AG09319 (cell line): Measurements from ENCODE around the gene KLF13.

Experiments
- DNase-seq: peaks from one replicate; pipeline ENCODE4 v3.0.0-alpha.2; 2010; ENCODE audit warnings: low read depth; ENCODE audit errors: extremely low read depth
- TF ChIP-seq, protein P1 (sequence below): IDR thresholded peaks from 2 replicates; pipeline ENCODE4 v1.5.1; 2011; ENCODE audit warnings: low read depth, mild to moderate bottlenecking, inconsistent platforms, low read length, moderate library complexity

Gene KLF13

DNA sequence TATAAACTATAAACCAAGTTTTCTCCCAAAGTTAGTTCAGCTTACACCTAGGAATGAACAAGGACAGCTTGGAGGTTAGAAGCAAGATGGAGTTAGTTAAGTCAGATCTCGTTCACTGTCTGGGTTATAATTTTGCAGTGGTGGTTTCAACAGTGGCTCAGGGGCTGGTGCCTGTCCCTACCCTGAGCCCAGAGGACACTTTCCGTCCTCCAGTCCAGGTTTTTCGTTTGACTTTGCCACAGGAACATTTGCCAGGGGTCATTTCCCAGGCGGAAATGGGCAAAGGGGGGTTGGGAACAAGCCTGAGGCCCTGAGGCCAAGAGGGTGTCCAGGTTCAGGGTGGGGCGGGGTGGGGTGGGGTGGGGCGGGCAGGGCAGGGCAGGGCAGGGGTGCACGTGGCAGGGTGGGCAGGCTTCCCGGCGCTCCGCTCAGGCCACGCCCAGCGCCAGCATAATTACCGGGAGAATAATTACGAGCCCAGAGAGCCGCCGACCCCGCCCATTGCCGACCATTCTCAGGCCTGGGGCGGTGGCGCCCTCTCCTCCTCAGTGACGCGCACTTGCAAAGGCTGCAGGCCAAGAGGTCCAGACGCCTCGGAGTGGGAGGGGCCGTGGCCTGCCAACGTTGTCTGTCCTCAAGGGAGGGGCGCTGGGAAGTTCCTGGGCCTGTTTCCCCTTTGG lies 70.4 kb downstream of the KLF13 start:
- TF ChIP-seq, protein P1, sequence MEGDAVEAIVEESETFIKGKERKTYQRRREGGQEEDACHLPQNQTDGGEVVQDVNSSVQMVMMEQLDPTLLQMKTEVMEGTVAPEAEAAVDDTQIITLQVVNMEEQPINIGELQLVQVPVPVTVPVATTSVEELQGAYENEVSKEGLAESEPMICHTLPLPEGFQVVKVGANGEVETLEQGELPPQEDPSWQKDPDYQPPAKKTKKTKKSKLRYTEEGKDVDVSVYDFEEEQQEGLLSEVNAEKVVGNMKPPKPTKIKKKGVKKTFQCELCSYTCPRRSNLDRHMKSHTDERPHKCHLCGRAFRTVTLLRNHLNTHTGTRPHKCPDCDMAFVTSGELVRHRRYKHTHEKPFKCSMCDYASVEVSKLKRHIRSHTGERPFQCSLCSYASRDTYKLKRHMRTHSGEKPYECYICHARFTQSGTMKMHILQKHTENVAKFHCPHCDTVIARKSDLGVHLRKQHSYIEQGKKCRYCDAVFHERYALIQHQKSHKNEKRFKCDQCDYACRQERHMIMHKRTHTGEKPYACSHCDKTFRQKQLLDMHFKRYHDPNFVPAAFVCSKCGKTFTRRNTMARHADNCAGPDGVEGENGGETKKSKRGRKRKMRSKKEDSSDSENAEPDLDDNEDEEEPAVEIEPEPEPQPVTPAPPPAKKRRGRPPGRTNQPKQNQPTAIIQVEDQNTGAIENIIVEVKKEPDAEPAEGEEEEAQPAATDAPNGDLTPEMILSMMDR, result no peak; the same call in 1 of the 2 replicates
- DNase-seq, result peak; percentile 43

DNA sequence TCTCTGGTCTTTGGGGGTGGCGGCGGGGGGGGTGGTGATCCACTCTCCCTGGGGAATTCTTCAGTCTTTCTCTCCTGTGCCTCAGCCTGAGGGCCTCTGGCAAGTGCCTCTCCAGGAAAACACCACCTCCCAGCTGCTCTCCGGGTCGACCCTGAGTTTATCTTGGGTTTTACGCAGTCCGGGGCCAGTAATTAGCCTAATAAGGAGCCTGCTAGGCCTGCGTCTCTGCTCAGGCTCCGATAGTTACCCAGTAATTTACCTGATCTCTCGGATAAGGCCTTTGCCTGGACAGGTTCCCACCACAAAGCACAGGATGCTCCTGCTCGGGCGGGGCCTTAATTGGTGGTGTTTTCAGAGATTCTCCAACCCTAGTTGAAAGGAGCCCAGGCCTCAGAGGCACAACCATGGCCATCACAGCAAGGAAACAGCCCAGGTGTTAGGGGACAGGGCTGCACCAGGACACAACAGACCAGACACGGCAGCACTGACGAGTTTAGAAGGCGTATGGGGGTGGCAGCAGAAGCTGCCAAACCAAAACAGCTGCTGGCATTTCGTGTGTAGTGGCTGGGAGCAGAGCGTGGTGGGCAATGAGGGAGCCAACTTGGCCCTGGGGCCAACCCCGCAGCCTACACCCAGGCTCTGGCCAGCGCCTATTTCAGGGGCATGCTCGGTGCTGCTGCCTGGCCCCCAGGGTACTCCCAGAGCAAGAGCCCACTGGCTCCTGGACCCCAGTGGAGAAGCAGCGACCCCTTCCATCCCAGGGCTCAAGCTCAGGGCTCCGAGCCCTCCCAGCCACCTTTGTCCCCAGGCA lies 71.4 kb downstream of the KLF13 start:
- TF ChIP-seq, protein P1, result no peak
- DNase-seq, result no peak

DNA sequence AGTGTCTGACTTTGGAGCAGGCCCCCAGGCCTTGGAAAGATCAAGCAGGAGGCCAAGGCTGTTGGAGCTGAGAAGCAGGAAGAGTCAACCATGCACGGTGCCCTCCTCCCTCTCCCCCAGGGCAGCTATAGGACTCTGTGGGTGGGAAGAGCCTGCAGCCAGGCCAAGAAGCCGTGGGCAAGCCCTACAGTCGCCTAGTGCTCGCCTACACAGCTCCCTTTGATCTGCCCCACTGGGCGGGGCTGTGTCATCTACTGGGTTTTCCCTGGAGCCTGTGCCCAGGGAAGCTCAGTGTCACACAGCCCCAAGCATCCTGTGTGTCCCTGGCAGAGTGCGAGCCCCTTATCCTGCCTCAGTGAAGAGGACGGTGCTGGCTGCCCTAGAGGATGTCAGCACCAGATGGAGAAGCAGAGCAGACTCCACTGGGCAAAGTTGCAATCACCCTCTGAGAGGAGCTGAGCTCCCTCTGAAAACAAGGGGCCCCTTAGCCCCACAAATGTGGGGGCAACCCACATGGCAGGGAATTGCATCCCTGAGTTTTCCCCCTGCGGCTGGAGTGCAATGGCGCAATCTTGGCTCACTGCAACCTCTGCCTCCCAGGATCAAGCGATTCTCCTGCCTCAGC lies 72.2 kb downstream of the KLF13 start:
- no peak for DNase-seq
- TF ChIP-seq, protein P1, result no peak

GRCh38 chr15:31399544-31400171 lies 73.0 kb downstream of the KLF13 start:
- no peak for DNase-seq
- TF ChIP-seq, protein P1, result no peak

DNA sequence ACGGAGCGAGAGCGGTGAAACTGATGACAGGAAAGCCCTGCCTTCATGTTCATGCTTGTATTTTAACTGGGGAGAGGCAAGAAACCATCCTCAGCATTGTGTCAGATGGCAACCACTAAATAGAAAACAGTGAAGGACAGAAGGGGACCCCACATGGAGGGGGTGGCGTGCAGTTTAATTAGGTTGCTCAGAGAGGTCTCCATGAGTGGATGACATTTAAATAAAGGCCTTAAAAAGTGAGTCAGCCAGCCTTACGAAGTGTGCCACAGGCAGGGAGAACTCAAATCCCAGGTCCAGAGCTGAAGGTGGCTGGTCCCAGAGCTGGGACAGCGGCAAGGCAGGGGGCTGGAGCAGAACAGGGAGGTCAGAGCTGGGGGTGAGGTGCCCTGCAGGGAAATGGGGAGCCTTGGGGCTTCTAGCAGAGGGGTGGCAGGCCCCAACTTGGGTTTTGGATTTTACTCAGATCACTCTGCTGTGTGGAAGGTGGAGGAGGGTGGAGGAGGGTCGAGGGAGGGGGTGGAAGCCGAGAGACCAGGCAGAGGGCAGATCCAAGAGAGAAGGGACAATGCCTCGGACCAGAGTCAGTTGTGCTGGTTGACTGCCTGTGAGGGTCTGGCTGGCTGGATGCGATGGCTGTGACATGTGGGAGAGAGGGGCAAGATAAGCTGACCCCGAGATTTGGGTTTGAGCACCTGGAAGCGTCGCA lies 73.7 kb downstream of the KLF13 start:
- no peak for DNase-seq
- TF ChIP-seq, protein P1, result no peak

DNA sequence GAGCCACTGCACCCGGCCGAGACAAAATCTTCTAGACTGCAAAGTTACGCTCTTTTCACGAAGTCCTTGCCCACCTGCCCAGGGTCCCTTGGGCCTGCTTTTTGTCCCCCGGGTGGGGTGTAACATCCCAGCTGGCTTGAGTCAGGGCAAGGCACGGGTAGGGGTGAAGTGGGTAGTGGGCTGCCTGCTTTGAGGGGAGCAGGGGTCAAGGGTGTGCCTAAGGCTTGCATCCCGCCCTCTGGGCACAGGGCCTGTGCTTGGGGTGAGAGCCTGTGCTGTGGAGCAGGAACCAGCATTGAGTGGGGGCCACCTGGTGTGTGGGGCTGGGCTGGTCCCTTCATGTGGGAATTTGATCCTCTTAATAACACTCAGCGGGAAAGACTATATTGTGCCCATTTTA lies 74.6 kb downstream of the KLF13 start:
- DNase-seq, result no peak
- TF ChIP-seq, protein P1, result no peak
